Stimulated activated CD8-positive, alpha-beta memory T cell treated with anti-CD3 and anti-CD28 coated beads, Interleukin-12 subunit alpha, Interleukin-12 subunit beta, amount 100 ng/mL, for 24 hours (primary cell): ENCODE data around the gene REV1.
"Not testable (repeated sequence)": the region's sequence is repeated elsewhere in the genome, so short reads cannot be mapped to it uniquely, and the experiment has no call there.

Experiments
- DNase-seq: peaks from one replicate; pipeline ENCODE4 v3.0.0-alpha.2; 2020; ENCODE audit errors: extremely low read depth

The REV1 gene

GRCh38 chr2:99403524-99403923 lies 86.3 kb downstream of the REV1 start:
- no peak for DNase-seq

- DNase-seq, result no peak
Measured at GRCh38 chr2:99403084-99403483, 86.7 kb downstream of the REV1 start.

GRCh38 chr2:99401841-99402240 lies 88.0 kb downstream of the REV1 start:
- no peak for DNase-seq

- DNase-seq, result no peak
Measured at GRCh38 chr2:99399795-99400194, 90.0 kb downstream of the REV1 start.

GRCh38 chr2:99399063-99399462 lies 90.8 kb downstream of the REV1 start:
- no peak for DNase-seq

- DNase-seq, result no peak
Measured at GRCh38 chr2:99398303-99398702, 91.5 kb downstream of the REV1 start.

- DNase-seq, result no peak
Measured at GRCh38 chr2:99397266-99397920, 92.4 kb downstream of the REV1 start.

GRCh38 chr2:99395589-99396130 lies 94.2 kb downstream of the REV1 start:
- DNase-seq, result no peak

GRCh38 chr2:99389946-99390345 lies 99.9 kb downstream of the REV1 start:
- no peak for DNase-seq

- no peak for DNase-seq
Measured at GRCh38 chr2:99389371-99389770, 100.4 kb downstream of the REV1 start.

- no peak for DNase-seq
Measured at GRCh38 chr2:99388892-99389291, 100.9 kb downstream of the REV1 start.

GRCh38 chr2:99386011-99386410 lies 103.8 kb downstream of the REV1 start:
- no peak for DNase-seq

- DNase-seq, result no peak
Measured at GRCh38 chr2:99382143-99382542, 107.7 kb downstream of the REV1 start.

- DNase-seq, result no peak
Measured at GRCh38 chr2:99380376-99381010, 109.3 kb downstream of the REV1 start.

GRCh38 chr2:99377879-99378278 lies 111.9 kb downstream of the REV1 start:
- DNase-seq, result no peak

GRCh38 chr2:99376254-99376864 lies 113.5 kb downstream of the REV1 start:
- DNase-seq, result no peak

GRCh38 chr2:99374747-99375146 lies 115.1 kb downstream of the REV1 start:
- no peak for DNase-seq

- DNase-seq, result no peak
Measured at GRCh38 chr2:99373144-99373543, 116.7 kb downstream of the REV1 start.

GRCh38 chr2:99368854-99369253 lies 121.0 kb downstream of the REV1 start:
- DNase-seq, result not testable (repeated sequence)

GRCh38 chr2:99365661-99366060 lies 124.2 kb downstream of the REV1 start:
- DNase-seq, result no peak

- no peak for DNase-seq
Measured at GRCh38 chr2:99356853-99357252, 133.0 kb downstream of the REV1 start.

- DNase-seq, result not testable (repeated sequence)
Measured at GRCh38 chr2:99354825-99355224, 135.0 kb downstream of the REV1 start.

GRCh38 chr2:99354070-99354469 lies 135.7 kb downstream of the REV1 start:
- DNase-seq, result no peak
